HCT116 (cell line): ENCODE measurements around the gene CCDC92B. TPM values are rescaled to one million over a fixed set of nuclear protein-coding genes. Genes with fewer than 3 reads are reported as not detected.

Experiments
- ATAC-seq: fragments of 200-7000 bp; cut with Tn5 transposase; 2 replicates; pipeline ENCODE4 v1.9.1; 2020; ENCODE audit warnings: mild to moderate bottlenecking, moderate library complexity
- BruUV-seq: library from RNA; stranded (reverse); fragments of 400-500 nt; replicated peaks from 2 replicates; lab custom pipeline; 2021; lab: Mats Ljungman, UMichigan
- CTCF ChIA-PET: fragments of 300-600 bp; sonication (Branson Sonifier 250); formaldehyde crosslinking; loops from one replicate; lab custom pipeline; 2021; ENCODE audit warnings: antibody characterized with exemption; lab: Charles Lee
- POLR2A ChIA-PET: fragments of 300-600, 350-600 bp; sonication (Branson Sonifier 250); formaldehyde crosslinking; loops from one replicate; lab custom pipeline; 2021; ENCODE audit warnings: antibody characterized with exemption; lab: Charles Lee
- RAD21 ChIA-PET, 2 experiments: fragments of 300-600 bp; sonication (Branson Sonifier 250); formaldehyde crosslinking; loops; one replicate each; lab custom pipeline; 2023; ENCODE audit warnings: low total read pairs in 2 of 2; ENCODE audit not compliant: uncharacterized antibody in 2 of 2, unreplicated experiment in 2 of 2, low non-redundant PET in 1 of 2; lab: Charles Lee
- DNase-seq: peaks from one replicate; pipeline ENCODE4 v3.0.0-alpha.2; 2010; ENCODE audit warnings: low read depth, low spot score
- H2AFZ ChIP-seq: fragments of 200-600 bp; shearing (Covaris generic), sonication (generic); 2 replicates; pipeline ENCODE4 v1.6.1; 2017; ENCODE audit warnings: low read depth, mixed run types, mixed read lengths, antibody characterized with exemption, low read length; ENCODE audit not compliant: poor library complexity, severe bottlenecking
- H3K27ac ChIP-seq: 2 replicates; pipeline ENCODE4 v1.5.1; 2012; ENCODE audit warnings: low read depth, low read length
- H3K27me3 ChIP-seq: fragments of 200-600 bp; sonication (generic); 2 replicates; pipeline ENCODE4 v1.6.1; 2016; ENCODE audit warnings: mixed run types, low read length, mixed read lengths; ENCODE audit not compliant: insufficient read depth
- H3K36me3 ChIP-seq, 2 experiments: fragments of 200-500 bp in 1 of 2; fragments of 200-600 bp in 1 of 2; sonication (Bioruptor generic) in 1 of 2; sonication (generic) in 1 of 2; 2 replicates each; pipeline versions ENCODE4 v1.5.1 to v1.6.1; 2014 to 2016; ENCODE audit warnings: low read length in 2 of 2, inconsistent platforms in 1 of 2, mixed read lengths in 1 of 2, mixed run types in 1 of 2; ENCODE audit not compliant: insufficient read depth in 2 of 2, control insufficient read depth in 1 of 2
- H3K4me1 ChIP-seq, 2 experiments: fragments of 200-600 bp in 1 of 2; sonication (generic) in 1 of 2; 2 replicates each; pipeline versions ENCODE4 v1.5.1 to v1.6.1; 2012 to 2017; ENCODE audit warnings: low read length in 2 of 2, inconsistent platforms in 1 of 2, mild to moderate bottlenecking in 1 of 2, mixed read lengths in 1 of 2, mixed run types in 1 of 2, moderate library complexity in 1 of 2; ENCODE audit not compliant: insufficient read depth in 2 of 2, control insufficient read depth in 1 of 2
- H3K4me2 ChIP-seq: fragments of 200-600 bp; sonication (generic); 2 replicates; pipeline ENCODE4 v1.6.1; 2017; ENCODE audit warnings: mixed run types, low read length, mixed read lengths
- H3K4me3 ChIP-seq, 2 experiments: fragments of 200-600 bp in 1 of 2; sonication (generic) in 1 of 2; replicated peaks in 1 of 2; 2 replicates each; pipeline ENCODE4 v1.5.1; 2011 to 2016; ENCODE audit warnings: low read length in 2 of 2, control low read depth in 1 of 2, low read depth in 1 of 2, mild to moderate bottlenecking in 1 of 2, mixed read lengths in 1 of 2, mixed run types in 1 of 2
- H3K79me2 ChIP-seq: fragments of 200-600 bp; sonication (generic); 2 replicates; pipeline ENCODE4 v1.6.1; 2017; ENCODE audit warnings: mild to moderate bottlenecking, mixed run types, low read length, moderate library complexity, mixed read lengths; ENCODE audit not compliant: insufficient read depth
- H3K9ac ChIP-seq: fragments of 200-600 bp; sonication (generic); 2 replicates; pipeline ENCODE4 v1.6.1; 2016; ENCODE audit warnings: low read length, mixed read lengths
- H3K9me2 ChIP-seq: fragments of 200-600 bp; sonication (generic), shearing (Covaris generic); 2 replicates; pipeline ENCODE4 v1.6.1; 2017; ENCODE audit warnings: mixed run types, mild to moderate bottlenecking, moderate library complexity; ENCODE audit not compliant: insufficient read depth
- H3K9me3 ChIP-seq, 2 experiments: fragments of 200-500 bp in 1 of 2; fragments of 200-600 bp in 1 of 2; sonication (Bioruptor generic) in 1 of 2; sonication (generic) in 1 of 2; 2 replicates each; pipeline ENCODE4 v1.6.1; 2014 to 2017; ENCODE audit warnings: low read length in 2 of 2, mixed read lengths in 2 of 2, inconsistent platforms in 1 of 2, low read depth in 1 of 2, mild to moderate bottlenecking in 1 of 2, mixed run types in 1 of 2, moderate library complexity in 1 of 2; ENCODE audit not compliant: control insufficient read depth in 1 of 2, insufficient read depth in 1 of 2
- H4K20me1 ChIP-seq: fragments of 200-600 bp; sonication (generic), shearing (Covaris generic); 2 replicates; pipeline ENCODE4 v1.6.1; 2017; ENCODE audit warnings: mixed run types, mild to moderate bottlenecking, moderate library complexity; ENCODE audit not compliant: insufficient read depth
- ATF3 ChIP-seq: IDR thresholded peaks from 2 replicates; pipeline ENCODE4 v1.6.1; 2012
- CBX3 ChIP-seq: IDR thresholded peaks from 2 replicates; pipeline ENCODE4 v1.6.1; 2012; ENCODE audit warnings: low read depth
- CEBPB ChIP-seq: IDR thresholded peaks from 2 replicates; pipeline ENCODE4 v1.6.1; 2012; ENCODE audit warnings: low read depth
- CTCF ChIP-seq, 3 experiments: fragments of 200-600 bp in 1 of 3; sonication (generic) in 1 of 3; IDR thresholded peaks in 2 of 3; conservative IDR thresholded peaks in 1 of 3; 2 replicates each; pipeline ENCODE4 v1.5.1; 2012 to 2017; ENCODE audit warnings: low read depth in 2 of 3, low read length in 2 of 3, antibody characterized with exemption in 1 of 3, borderline replicate concordance in 1 of 3, control low read depth in 1 of 3, mild to moderate bottlenecking in 1 of 3, mixed read lengths in 1 of 3, mixed run types in 1 of 3, moderate library complexity in 1 of 3; ENCODE audit not compliant: insufficient read depth in 1 of 3
- EZH2 ChIP-seq: fragments of 200-600 bp; sonication (generic); IDR thresholded peaks from 2 replicates; pipeline ENCODE4 v1.6.1; 2017; ENCODE audit warnings: antibody characterized with exemption, mixed run types
- FOSL1 ChIP-seq: IDR thresholded peaks from 2 replicates; pipeline ENCODE4 v1.6.1; 2012; ENCODE audit warnings: low read depth
- JUND ChIP-seq: IDR thresholded peaks from 2 replicates; pipeline ENCODE4 v1.6.1; 2012
- MAX ChIP-seq: IDR thresholded peaks from 2 replicates; pipeline ENCODE4 v1.6.1; 2012
- RAD21 ChIP-seq: IDR thresholded peaks from 2 replicates; pipeline ENCODE4 v1.6.1; 2012; ENCODE audit warnings: low read depth, mild to moderate bottlenecking
- REST ChIP-seq: IDR thresholded peaks from 2 replicates; pipeline ENCODE4 v1.6.1; 2012; ENCODE audit warnings: low read depth
- SIN3A ChIP-seq: IDR thresholded peaks from 2 replicates; pipeline ENCODE4 v1.6.1; 2012; ENCODE audit warnings: low read depth
- TCF7L2 ChIP-seq: IDR thresholded peaks from 2 replicates; pipeline ENCODE4 v1.7.0; 2011; ENCODE audit warnings: borderline replicate concordance, inconsistent platforms; ENCODE audit not compliant: insufficient read depth, insufficient read length; ENCODE audit errors: extremely low read depth
- YY1 ChIP-seq: IDR thresholded peaks from 2 replicates; pipeline ENCODE4 v1.6.1; 2011; ENCODE audit warnings: low read length, low read depth, moderate library complexity, mild to moderate bottlenecking; ENCODE audit not compliant: insufficient replicate concordance; ENCODE audit errors: extremely low read depth
- ZNF274 ChIP-seq: fragments of 200-500 bp; sonication (Bioruptor generic); IDR thresholded peaks from 2 replicates; pipeline ENCODE4 v1.6.1; 2014; ENCODE audit warnings: mild to moderate bottlenecking, low read depth, low read length, inconsistent platforms
- intact Hi-C: fragments of 100-400 bp; cut with micrococcal nuclease; formaldehyde crosslinking; loops from 2 replicates; pipeline ENCODE4 v1.10.0; 2022
- total RNA-seq: library from RNA; stranded (reverse); gene quantifications from one replicate; pipeline ENCODE4 v1.2.1, GENCODE V29; 2021; ENCODE audit not compliant: unreplicated experiment

CCDC92B gene
- total RNA-seq, 1 experiment from 2014 or later = 0.17 TPM

DNA sequence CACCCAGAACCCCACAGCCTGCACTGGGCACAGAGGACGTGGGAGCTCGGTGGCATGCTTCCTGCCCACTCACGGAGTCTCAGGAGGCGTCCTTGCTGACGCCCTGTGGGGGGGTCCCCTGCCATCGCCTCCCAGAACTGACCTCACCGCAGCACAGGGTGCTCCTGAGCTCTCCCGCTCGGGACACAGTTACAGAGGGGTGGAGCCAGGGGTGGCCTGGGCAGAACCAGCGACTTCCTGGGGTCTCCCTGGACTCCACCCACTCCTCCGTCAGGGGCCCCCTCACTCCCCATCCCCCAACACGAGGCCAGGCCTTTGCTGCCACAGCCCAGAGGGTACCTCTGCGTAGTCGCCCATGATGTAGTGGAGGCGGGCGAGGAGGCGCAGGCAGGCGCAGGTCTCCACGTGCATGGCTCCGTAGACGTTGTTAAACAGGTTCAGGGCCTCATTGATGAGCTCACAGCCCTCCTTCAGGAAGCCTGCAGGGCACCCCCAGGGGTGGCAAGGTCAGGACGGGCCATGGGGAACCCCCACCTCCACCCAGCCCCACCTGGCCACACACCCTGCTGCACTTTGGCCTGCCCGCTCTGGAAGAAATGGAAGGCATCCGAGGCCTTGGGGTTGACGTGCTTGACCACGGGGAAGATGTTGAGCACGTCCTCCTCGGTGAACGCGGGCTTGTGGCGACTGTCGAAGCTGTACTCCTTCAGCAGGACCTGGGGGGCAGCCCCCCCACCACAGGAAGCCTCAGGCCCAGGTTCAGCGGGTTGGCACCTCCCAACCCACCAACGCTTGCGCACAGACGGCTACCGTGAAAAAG is 55.7 kb downstream of the CCDC92B start:
- Histone ChIP-seq H3K4me3 (no peak overlapping the region), H3K27ac (no peak overlapping the region; the same call in 1 of the 2 replicates), H3K4me1 (no peaks in the 10 kb centered on the region), H3K79me2 (no peaks in the 10 kb centered on the region; the same call in 1 of the 2 replicates), H3K36me3 (peaks cover 11 to 48% of the 10 kb centered on the region in 2 experiments; a peak in 3 of 4 replicates), H3K4me2 (no peak overlapping the region), H2AFZ (no peak overlapping the region), H3K27me3 (no peaks in the 10 kb centered on the region), H3K9me2 (no peaks in the 10 kb centered on the region), H4K20me1 (no peaks in the 10 kb centered on the region), H3K9me3 (no peaks in the 10 kb centered on the region), H3K9ac (no peak overlapping the region)
- ChIA-PET POLR2A (no interaction called here), CTCF (no interaction called here), RAD21 (no interaction called here)
- ATAC-seq (no peak), DNase-seq (no peak)
- no TSS peak for BruUV-seq
- intact Hi-C loops = no loop called here
- TF ChIP-seq CBX3 (no peak), FOSL1 (no peak), CEBPB (no peak)

DNA sequence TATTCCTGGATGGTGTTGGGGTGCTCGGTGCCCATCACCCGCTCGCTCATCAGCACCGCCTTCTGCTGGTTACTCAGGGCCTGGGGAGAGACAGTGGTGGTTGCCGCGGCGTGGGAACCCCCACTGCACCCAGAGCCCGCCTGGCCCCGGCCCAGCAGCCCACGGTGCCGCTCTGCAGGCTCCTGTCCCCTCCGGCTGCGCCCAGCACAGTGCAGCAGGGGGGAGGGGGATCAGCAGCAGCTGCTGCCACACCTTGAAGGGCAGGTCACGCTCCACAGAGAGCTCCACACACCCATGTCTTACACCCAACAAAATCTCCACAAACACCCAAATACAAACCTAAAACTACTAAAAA is 56.7 kb downstream of the CCDC92B start:
- Histone ChIP-seq H3K79me2 (no peaks in the 10 kb centered on the region; the same call in 1 of the 2 replicates), H3K4me2 (no peak overlapping the region), H3K27ac (no peak overlapping the region; the same call in 1 of the 2 replicates), H2AFZ (no peak overlapping the region), H4K20me1 (no peaks in the 10 kb centered on the region), H3K4me3 (no peak overlapping the region), H3K27me3 (no peaks in the 10 kb centered on the region), H3K9me3 (no peaks in the 10 kb centered on the region), H3K36me3 (peaks cover 10 to 41% of the 10 kb centered on the region in 2 experiments; a peak in 3 of 4 replicates), H3K9me2 (no peaks in the 10 kb centered on the region), H3K9ac (no peak overlapping the region), H3K4me1 (no peaks in the 10 kb centered on the region)
- ChIA-PET POLR2A (no interaction called here), CTCF (interaction anchor here (1.4 kb wide), 1 partner anchor 15 kb away, joined by 3 read pairs; no protein-coding TSS in a partner anchor), RAD21 (no interaction called here)
- no TSS peak for BruUV-seq
- no peak for ATAC-seq
- no peak for DNase-seq
- intact Hi-C loops = no loop called here
- TF ChIP-seq CTCF (IDR thresholded peaks at IDR 0.05 in 2 of 3, conservative IDR thresholded peaks at IDR 0.05 in 1 of 3; ENCODE audit: borderline replicate concordance in 1 of 3, insufficient read depth in 1 of 3, low read depth in 2 of 3, low read length in 2 of 3) (no peak), YY1 (no peak), MAX (no peak), ZNF274 (no peak), EZH2 (no peak), ATF3 (no peak), JUND (no peak), RAD21 (no peak), SIN3A (no peak), REST (no peak), CEBPB (no peak), TCF7L2 (no peak)
